Inferior parietal cortex (tissue), 1 donor: ENCODE results near the gene ELMO2.

Experiments
- DNase-seq: peaks from one replicate; pipeline ENCODE4 v3.0.0-alpha.2; 2016; ENCODE audit errors: extremely low spot score

Gene ELMO2, protein sequence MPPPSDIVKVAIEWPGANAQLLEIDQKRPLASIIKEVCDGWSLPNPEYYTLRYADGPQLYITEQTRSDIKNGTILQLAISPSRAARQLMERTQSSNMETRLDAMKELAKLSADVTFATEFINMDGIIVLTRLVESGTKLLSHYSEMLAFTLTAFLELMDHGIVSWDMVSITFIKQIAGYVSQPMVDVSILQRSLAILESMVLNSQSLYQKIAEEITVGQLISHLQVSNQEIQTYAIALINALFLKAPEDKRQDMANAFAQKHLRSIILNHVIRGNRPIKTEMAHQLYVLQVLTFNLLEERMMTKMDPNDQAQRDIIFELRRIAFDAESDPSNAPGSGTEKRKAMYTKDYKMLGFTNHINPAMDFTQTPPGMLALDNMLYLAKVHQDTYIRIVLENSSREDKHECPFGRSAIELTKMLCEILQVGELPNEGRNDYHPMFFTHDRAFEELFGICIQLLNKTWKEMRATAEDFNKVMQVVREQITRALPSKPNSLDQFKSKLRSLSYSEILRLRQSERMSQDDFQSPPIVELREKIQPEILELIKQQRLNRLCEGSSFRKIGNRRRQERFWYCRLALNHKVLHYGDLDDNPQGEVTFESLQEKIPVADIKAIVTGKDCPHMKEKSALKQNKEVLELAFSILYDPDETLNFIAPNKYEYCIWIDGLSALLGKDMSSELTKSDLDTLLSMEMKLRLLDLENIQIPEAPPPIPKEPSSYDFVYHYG

DNA sequence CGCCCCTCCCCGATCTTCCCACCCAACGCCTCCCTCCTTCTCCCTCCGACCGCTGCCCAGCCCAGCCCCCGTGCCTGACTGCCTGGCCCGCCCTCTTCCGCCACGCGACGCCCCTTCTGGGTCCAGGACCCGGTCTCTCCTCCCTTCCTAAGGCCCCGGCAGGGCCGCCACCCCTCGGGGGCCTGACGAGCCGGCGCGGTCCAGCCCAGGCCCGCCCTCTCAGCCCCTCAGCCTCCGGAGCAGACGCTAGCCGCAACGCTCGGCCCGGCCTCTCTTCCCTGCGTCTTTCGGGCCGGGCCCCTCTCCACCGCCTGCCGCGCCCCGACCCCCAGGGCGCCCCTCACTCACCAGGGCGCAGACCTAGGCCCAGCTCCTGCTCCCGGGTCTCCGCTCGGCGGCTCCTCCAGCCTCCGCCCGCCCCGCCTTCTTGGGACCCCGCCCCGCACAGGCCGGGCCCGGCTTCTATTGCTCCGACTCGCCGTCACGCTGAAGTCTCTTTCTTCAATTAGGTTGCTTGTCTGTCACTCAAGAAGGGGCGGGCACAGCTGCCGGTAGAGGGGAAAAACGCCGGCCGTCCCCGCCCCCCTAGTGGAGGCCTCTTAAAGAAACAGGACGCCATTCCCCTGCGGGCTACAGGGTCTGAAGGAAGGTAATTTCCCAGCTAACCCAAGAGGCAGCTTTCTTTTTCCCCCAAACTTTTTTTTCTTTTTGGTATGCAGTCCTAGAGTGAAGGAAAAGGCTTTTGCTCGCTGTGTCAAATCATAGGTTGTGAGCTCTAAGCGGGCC, at the start of gene ELMO2:
TSS of gene ELMO2 (minus strand) at position 416 of the 786 bp plus-strand sequence. CDS start 12,133 bp downstream, outside the sequence.
- peak; percentile 97 for DNase-seq

DNA sequence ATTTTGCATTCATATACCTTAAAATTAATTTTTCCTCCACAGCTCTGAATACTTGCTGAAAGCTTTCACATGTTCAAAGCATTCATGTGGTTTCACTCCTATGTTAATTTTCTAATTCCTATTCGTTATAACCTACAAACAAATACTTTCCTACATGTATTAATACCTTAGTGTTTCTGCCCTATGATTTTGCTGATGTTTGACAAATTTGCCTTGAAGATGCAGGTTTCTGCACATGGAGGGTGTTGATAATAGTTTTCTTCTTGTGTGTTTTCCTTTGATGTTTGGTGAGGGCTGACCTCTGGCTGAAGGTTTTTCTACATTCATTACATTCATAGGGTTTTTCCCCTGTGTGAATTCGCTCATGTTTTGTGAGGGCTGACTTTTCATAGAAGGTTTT, 49.3 kb upstream of the ELMO2 start:
- no peak for DNase-seq

DNA sequence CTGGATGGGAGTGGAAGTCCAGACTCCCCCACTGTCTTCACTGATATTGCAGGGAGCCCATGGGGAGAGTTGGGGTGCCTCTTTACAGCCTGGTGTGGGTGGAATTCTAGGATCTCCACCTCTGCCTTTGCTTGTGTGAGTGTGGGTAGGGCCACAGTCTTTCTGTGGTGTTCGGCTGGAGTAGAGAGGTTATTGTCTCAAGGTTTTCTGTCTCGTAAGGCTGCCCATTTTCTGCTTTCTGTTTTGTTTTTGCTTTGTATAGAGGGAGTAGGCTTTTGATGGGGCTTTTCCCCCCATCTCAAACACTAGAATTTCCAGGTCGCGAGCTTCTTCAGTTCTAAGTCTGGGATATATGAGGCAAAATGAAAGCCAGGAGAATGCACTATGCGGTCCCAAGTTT, 40.4 kb upstream of the ELMO2 start:
- DNase-seq, result no peak

- no peak for DNase-seq
Observed at GRCh38 chr20:46439837-46440236, 33.4 kb upstream of the ELMO2 start.

- peak; percentile 86 for DNase-seq
Observed at GRCh38 chr20:46438156-46438750, 31.8 kb upstream of the ELMO2 start.

DNA sequence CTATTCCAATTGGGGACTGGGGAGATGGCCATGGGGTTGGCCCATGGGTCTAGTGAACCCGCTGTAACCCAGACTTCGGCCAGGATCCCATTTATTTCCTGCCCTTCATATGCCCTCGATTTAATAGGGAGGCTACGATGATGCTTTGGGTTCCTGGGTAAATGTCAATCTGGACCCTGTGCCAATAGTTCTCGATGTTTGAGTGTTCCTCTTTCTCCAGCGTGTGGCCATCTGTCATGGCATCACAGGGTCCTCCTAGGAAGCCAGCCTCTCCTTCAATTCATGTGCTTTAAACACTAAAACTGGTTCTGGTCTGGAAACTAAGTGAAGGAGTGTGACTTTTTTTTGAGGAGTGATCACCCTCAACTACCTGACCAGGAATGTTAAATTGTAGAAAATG, 28.7 kb upstream of the ELMO2 start:
- DNase-seq, result no peak

GRCh38 chr20:46434597-46434996, 28.2 kb upstream of the ELMO2 start:
- no peak for DNase-seq

DNA sequence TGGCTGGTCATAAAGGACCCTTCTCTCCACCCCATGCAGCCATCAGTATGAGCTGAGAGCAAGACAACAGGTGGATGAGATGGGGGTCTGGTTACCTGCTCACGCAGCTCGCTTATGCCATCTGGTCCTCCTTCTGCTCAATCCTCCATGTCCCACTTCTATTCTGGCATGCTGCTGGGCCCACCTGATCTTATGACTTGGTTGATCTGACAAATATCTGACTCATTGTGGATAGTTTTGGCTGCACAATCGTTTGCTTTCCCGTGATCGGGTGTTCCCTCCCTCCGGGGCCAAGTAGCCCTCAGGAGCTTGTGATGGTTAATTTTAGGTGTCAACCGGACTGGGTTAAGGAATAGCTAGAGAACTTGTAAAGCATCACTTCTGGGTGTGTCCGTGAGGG, 26.6 kb upstream of the ELMO2 start:
- no peak for DNase-seq

DNA sequence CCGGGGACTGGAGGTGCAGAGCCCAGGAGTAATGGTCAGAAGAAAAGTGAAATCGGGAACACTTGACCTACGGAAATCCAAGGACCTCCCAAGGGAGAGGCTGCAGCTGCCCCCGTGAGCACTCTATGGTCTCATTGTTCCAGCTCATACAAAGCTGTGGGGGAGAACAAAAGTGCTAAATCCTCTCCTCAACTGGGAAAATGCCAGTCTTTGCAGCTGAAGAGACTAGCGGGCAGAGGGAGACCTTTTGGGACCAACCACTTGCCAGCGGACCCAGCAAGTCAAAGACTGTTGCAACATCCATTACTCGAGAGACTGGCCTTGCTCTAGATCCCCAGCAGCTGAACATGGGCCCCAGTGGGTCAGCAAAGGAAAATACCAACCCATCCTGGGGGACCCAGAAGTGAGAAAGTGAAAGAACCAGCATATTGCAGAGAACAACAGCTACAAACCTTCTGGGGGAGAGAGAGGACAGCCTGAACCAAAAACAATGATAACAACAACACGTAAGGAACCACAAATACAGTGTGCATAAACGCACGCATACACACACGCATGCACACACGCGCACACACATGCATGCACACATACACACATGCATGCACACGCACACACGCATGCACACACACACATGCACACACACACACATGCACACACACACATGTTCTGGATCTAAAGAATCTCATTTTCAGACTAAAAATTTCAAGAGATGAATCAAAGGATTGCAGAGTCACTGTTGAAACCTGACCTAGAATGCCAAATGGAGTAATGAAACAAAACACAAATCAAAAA, 24.7 kb upstream of the ELMO2 start:
- DNase-seq, result peak; percentile 74

GRCh38 chr20:46427384-46427783, 21.0 kb upstream of the ELMO2 start:
- no peak for DNase-seq

DNA sequence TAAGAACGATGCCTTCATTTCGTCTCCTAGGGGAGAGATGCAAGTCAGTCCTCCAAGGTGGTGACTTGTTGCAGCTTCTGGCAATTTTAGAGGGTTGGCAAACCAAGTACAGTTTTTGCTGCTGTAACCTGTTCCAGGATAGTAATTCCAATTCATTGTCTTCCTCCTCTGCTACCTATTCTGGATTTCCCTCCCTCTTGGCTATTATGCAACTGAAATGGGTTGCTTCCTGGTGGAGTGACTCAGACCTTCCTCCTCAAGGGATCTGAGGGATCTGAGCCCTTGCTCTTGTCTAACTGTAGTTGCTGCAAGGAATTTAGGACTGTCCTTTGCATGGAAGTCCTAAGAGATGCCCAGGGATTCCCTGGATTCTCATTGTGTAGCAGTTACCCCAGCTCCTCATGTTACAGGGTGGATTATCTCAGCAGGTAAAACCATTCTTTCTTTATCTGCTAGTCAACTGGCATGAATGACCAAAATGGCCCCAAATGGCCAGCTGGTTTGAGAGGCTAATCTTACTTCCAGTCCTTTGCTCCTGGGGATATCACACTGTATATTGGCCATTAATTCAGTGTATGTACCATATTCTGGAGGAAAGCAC, 17.6 kb upstream of the ELMO2 start:
- no peak for DNase-seq

- no peak for DNase-seq
Observed at GRCh38 chr20:46423342-46423741, 16.9 kb upstream of the ELMO2 start.

GRCh38 chr20:46420878-46421277, 14.5 kb upstream of the ELMO2 start:
- peak; percentile 42 for DNase-seq

- no peak for DNase-seq
Observed at GRCh38 chr20:46419882-46420281, 13.5 kb upstream of the ELMO2 start.

DNA sequence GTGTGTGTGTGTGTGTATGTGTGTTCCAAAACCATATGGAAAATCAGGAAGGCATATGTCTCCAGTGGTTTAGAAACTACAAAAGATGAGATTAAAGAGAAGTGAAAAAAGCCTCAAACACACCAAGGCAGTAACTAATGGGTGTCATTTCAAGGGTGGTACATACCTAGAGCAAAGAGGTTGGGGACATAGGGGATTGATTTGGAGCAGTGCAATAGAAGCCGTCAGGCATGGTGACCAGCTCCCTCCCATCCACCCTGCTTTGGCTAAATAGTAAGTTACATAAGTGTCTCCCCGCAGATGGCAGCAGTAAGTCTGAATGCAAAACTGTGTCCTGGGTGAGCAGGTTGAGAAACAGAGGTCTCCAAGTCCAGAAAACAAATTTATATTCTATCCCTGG, 10.4 kb upstream of the ELMO2 start:
- DNase-seq, result no peak

DNA sequence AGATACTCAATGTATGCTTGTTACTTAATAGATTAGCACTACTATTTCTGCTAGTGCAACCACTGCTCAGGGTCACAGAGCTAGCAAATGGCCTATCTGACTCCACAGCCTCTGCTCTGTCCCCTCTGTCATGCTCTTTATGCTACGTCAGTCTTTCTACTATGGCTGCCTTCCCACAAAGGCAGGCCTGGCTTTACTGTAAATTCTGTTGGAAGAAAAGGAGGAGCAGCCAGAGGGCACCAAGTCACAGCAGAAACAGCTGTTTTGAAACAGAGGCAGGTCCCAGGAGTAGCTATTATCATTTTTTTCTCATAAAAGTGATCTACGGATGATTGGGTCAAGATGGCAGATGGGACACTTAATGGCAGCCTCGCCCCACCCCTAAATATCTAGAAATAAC, 10.0 kb upstream of the ELMO2 start:
- DNase-seq, result no peak

- DNase-seq, result no peak
Observed at GRCh38 chr20:46415773-46416172, 9.4 kb upstream of the ELMO2 start.

DNA sequence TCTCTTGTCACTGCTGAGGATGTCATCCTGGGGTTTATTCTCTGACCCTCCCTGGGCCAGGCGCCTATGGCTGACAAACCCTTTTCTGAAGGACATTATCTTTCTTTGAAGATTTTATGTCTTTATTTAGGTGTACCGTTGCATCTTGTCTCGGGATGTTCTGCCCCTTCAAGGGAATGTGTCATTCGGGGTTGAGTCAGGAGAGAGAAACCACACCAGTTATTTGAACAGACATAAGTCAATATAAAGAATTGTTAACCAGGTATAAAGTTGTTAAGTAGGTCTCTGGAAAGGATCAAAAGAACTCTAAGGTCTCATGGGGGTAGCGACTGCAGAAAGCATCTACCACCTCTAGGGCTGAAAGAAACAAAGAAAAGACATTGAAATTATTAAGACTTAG, 8.2 kb upstream of the ELMO2 start:
- no peak for DNase-seq

DNA sequence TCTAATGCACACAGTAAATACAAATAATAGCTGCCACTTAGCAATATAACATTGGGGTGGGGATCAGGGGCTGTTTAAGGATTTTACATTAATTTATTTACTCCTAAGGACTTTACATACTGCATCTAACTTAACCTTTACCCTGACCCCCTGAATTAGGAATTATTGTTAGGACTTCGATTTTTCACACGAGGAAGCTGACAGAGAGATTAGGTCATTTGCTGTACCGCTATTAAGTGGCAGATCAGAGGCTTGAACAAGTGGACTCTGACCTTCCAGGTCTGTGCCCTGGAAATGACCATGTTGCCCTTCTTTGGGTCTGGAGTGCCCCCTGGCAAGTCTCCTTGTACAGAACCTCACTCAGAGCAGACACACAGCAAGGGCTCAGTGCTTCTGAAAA, 5.2 kb upstream of the ELMO2 start:
- no peak for DNase-seq

- no peak for DNase-seq
Observed at GRCh38 chr20:46408281-46408731, 1.9 kb upstream of the ELMO2 start.

GRCh38 chr20:46407671-46407996, 1.2 kb upstream of the ELMO2 start:
- DNase-seq, result no peak
